Activated gamma-delta T cell treated with Interleukin-2 at 50 U/mL for 16 hours (primary cell): ENCODE measurements around the gene CD209.
"Not testable (repeated sequence)": the region's sequence is repeated elsewhere in the genome, so short reads cannot be mapped to it uniquely, and the experiment has no call there.

ENCODE experiments used
- DNase-seq: peaks from one replicate; pipeline ENCODE4 v3.0.0-alpha.2; 2020

CD209 gene

GRCh38 chr19:7746903-7747884, at the start of gene CD209:
CD209 (minus strand) TSS chr19:7747534; CDS start chr19:7747511, 23 bp downstream.
- DNase-seq, result no peak

- DNase-seq, result no peak
Measured at GRCh38 chr19:7795555-7796161, 48.3 kb upstream of the CD209 start.

- no peak for DNase-seq
Measured at GRCh38 chr19:7793493-7793892, 46.2 kb upstream of the CD209 start.

GRCh38 chr19:7792701-7793100, 45.4 kb upstream of the CD209 start:
- DNase-seq, result not testable (repeated sequence)

GRCh38 chr19:7792281-7792680, 44.9 kb upstream of the CD209 start:
- DNase-seq, result no peak

GRCh38 chr19:7790416-7790815, 43.1 kb upstream of the CD209 start:
- no peak for DNase-seq

- no peak for DNase-seq
Measured at GRCh38 chr19:7789447-7789846, 42.1 kb upstream of the CD209 start.

GRCh38 chr19:7788933-7789323, 41.6 kb upstream of the CD209 start:
- DNase-seq, result no peak

- no peak for DNase-seq
Measured at GRCh38 chr19:7788178-7788932, 41.0 kb upstream of the CD209 start.

- DNase-seq, result no peak
Measured at GRCh38 chr19:7787602-7788177, 40.4 kb upstream of the CD209 start.

GRCh38 chr19:7787141-7787540, 39.8 kb upstream of the CD209 start:
- DNase-seq, result no peak

GRCh38 chr19:7784856-7785255, 37.5 kb upstream of the CD209 start:
- DNase-seq, result no peak

GRCh38 chr19:7783991-7784423, 36.7 kb upstream of the CD209 start:
- DNase-seq, result no peak

- no peak for DNase-seq
Measured at GRCh38 chr19:7781157-7781556, 33.8 kb upstream of the CD209 start.

- no peak for DNase-seq
Measured at GRCh38 chr19:7779631-7780486, 32.5 kb upstream of the CD209 start.

GRCh38 chr19:7778081-7778480, 30.7 kb upstream of the CD209 start:
- no peak for DNase-seq

- DNase-seq, result no peak
Measured at GRCh38 chr19:7775761-7776160, 28.4 kb upstream of the CD209 start.

- no peak for DNase-seq
Measured at GRCh38 chr19:7773841-7774240, 26.5 kb upstream of the CD209 start.

- no peak for DNase-seq
Measured at GRCh38 chr19:7772752-7773291, 25.5 kb upstream of the CD209 start.

GRCh38 chr19:7771072-7771471, 23.7 kb upstream of the CD209 start:
- DNase-seq, result no peak

- no peak for DNase-seq
Measured at GRCh38 chr19:7769171-7769570, 21.8 kb upstream of the CD209 start.

- DNase-seq, result no peak
Measured at GRCh38 chr19:7767487-7767886, 20.2 kb upstream of the CD209 start.
